ENCODE data around the gene NHSL2.
"Not testable (repeated sequence)": the region's sequence is repeated elsewhere in the genome, so short reads cannot be mapped to it uniquely, and the experiment has no call there.

Gene NHSL2

GRCh38 chrX:72176289-72176688 is 265.6 kb downstream of the NHSL2 start:
- not testable (repeated sequence) for DNase-seq (ENCODE audit: low read depth, low spot score)

- no peak for DNase-seq (ENCODE audit: low read depth, low spot score)
These were observed 266.3 kb downstream of the NHSL2 start for GRCh38 chrX:72176981-72177380.

- no peak for DNase-seq (ENCODE audit: low read depth, low spot score)
These were observed 269.9 kb downstream of the NHSL2 start for GRCh38 chrX:72180539-72180938.

GRCh38 chrX:72181178-72182125 is 270.8 kb downstream of the NHSL2 start, which contains the start of gene PIN4:
TSS of gene PIN4 (plus strand) at chrX:72181757. CDS start at chrX:72181786, 29 bp downstream.
- peak; percentile 89 for DNase-seq (ENCODE audit: low read depth, low spot score)

- no peak for DNase-seq (ENCODE audit: low read depth, low spot score)
These were observed 272.3 kb downstream of the NHSL2 start for GRCh38 chrX:72182924-72183323.

GRCh38 chrX:72201836-72202536 is 291.3 kb downstream of the NHSL2 start:
- peak; percentile 43 for DNase-seq (ENCODE audit: low read depth, low spot score)

Data from smooth muscle cell of the brain vasculature (primary cell).